GM19455 (cell line): ENCODE data around the gene EHD3.

ENCODE experiments used
- ATAC-seq: cut with Tn5 transposase; IDR thresholded peaks from one replicate; pipeline ENCODE4 v1.9.1; 2021; ENCODE audit not compliant: unreplicated experiment

The EHD3 gene

DNA sequence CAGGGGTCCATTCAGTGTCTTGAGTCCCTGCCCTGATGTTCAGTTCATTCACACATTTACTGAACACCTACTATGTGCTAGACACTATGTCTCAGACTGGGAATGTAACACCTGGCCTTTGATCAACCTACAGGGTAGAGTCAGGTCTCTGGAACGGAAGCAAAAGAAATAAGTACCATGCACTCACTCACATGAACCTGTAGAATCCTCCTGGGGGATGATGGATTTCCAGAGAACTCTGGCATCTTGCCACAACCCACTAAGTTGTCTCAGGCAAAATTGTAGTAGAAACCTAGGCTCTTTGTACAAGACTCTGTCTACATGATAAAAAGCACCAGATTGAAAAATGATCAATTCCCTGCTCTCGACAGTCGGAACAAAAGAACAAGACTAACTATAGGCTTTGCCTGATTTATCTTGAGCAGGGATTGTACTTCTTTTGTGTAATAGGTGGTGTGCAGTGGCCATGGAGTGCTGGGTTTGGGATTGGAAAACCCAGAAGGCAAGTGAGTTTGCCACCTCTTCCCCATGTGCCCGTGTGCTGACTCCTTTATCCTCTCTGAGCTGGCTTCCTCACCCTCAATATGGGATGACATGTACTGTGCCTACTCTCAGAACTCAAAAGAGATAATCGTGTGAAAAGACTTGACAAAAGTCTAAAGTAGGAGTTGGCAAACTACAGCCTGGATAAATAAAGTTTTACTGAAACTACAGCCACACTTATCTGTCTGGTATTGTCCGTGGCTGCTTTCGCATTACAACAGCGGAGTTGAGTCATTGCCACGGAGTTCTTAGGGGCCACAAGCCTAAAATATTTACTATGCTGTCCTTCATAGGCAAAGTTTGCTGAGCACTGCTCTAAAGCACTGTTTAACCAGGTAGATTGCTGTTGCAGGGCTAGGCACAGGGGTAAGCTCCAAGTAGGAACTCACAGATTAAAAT, 21.0 kb upstream of the EHD3 start:
- ATAC-seq: no peak

DNA sequence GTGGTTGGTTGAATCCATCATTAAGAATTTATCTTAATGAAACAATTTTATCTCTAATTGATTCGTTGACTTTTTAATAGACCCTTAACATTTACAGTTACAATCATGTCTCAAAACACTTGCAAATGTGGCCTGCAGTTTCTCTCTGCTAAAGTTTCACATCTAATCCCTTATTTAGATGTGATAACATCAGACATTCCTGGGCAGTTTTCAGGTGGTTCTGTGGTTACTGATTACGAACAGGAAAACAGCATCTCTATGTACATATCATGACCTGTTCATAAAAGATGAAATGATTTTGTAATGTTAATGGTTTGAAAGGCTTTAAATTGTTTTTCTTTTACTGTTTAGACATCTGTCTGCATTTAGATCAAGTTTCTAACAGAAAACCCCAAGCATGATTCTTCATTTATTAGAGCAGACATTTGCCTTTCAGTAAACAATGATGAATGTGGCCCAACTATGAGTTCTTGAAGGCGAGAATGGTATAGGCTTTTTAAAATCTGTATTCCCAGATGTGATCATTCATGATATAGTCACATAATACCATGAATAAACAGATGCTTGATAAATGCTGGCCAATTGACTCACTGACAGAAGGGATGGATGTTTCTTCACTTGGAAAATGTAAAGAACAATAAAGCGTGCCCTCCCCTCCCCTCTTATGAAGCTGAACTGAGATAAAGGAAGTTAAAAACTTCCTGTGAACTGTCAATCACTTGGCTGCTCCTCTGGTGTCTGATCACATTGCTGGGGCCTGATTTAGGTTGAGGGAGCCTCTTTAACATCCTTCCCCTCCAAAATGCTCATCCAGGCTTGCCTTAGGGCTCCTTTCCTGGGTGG, 20.1 kb upstream of the EHD3 start:
- ATAC-seq: no peak

DNA sequence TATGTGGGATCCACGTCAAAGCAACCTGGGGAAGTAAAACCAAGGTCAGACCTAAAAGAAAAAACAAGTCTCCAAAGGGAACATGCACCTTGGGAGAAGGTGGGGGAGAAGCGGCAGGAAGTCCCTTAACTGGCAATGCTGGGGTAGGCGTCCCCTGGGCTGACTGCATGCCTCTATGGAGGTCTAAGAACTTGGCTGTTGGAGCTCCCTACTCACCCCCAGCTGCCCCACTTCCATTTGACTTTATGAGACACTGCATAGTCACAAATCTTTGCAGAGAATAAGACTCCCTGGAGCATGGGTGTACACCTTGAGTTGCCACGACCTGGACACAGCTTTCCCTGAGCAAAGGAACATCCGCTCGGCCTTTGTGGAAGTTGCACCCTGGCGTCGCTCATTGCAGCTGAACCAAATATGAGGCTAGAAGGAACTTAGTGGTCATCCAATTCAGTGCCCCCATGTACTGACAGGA, 19.5 kb upstream of the EHD3 start:
- no peak for ATAC-seq

DNA sequence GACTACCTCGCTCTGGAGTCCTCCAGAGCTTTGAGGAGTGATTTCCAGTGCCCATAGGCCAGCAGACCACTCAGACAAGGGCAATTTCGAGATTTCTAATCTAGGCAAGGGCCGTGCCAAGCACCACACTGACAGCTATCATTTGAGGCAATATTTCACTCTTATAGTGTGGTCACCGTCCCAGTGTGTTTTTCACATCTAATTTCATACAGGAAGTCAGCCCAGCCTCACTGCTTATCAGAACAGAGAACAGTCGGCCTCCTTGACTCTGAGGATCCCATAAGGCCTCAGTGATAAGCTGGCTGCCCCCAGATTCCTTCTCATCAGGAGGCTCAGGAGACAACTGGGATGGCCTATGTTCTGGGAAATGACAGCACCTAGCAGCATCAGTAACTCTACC, 17.2 kb upstream of the EHD3 start:
- peak; percentile 65 for ATAC-seq

DNA sequence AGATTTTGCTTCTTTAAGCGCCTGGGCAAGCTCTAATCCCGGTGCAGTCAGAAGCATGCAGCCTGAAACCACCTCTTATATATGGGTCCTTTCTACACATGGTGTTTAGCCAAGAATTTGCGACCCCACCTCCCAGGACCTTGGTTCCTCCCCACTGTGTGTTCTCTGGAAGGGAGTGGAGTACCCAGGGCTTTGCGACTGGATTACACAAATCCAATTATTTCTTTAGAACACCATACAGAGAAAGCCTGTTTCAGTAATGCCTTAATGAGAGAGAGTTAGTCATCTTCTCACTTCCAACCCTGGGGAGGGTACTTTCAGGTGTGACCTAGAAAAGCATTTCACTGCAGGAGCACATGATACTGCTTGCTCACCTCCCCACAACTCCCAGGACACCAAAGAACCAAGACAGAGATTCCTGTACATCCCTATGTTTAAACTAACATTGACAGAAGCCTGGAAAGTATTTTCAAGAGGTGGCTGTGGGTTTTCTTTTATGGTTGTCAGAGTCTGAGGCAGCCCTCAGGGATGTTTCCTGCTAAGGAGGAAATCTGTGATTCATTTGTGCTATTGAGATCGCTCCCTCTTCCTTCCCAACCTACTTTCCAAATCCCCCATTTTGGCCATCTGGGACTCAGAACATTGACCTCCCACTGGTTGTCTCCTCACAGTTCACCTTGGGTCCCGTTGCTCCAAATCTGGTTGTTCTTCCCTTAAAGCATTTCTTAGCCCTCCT, 16.3 kb upstream of the EHD3 start, which contains the start of gene CAPN14:
Gene CAPN14, minus strand, starts transcription at position 51 of the 736 bp plus-strand sequence. CDS start 12,068 bp downstream, outside the sequence.
- ATAC-seq: no peak

DNA sequence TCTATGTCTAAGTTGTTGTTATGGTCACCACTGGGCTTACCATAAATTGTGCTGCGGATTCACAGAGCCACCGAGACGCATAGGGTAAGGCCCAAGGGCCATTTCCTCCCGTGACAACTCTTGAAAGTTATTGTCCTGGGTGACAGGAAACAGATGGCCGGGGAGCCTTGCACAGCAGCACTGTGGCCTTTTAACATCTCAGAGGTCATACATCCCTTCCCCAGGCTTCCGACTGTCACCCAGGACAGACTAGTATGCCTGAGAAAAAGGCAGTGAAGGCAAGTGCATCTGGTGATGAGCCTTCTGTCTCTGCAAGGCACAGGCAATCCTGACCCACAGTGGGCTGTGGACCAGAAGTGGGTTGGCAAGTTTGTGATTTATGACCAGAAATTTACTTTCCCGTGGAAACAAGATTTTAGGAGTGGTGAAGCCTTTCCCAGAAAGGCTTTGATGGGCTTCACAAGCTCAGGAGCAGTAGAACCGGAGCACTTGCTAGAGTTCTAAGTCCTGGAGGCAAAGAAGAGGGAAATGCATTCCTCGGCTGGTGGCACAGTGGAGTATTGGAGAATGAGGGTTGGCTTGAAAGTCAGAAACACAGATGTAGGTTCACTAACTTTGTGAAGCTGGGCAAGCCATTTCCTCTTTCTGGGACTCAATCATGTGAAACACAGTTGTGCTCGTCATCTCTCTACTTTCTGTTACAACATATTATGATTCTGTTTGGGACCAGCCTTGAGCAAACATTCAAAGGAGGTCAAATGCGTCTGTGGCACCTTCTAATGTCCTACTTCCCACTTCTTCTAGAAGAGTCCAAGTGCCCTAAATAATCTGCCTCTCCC, 14.6 kb upstream of the EHD3 start:
- ATAC-seq: peak; percentile 69

DNA sequence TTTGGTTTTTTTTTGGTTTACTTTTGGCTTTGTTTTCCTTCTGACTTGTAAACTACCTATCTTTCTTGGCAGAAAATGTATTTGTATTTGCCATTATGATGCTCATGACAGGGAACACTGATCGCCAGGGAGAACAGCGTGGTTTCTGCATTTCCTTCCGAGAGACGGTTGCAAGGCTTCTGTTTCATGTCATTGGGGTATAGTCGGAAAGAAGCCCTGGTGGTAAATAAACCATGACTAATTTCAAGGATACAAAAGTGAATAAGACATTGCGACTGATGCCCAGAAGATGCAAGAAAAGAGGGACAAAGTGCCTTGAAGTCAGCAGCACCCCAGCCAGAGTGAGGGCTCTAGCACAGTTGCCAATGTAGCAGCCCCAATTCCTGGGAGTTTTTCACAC, 12.4 kb upstream of the EHD3 start:
- no peak for ATAC-seq

DNA sequence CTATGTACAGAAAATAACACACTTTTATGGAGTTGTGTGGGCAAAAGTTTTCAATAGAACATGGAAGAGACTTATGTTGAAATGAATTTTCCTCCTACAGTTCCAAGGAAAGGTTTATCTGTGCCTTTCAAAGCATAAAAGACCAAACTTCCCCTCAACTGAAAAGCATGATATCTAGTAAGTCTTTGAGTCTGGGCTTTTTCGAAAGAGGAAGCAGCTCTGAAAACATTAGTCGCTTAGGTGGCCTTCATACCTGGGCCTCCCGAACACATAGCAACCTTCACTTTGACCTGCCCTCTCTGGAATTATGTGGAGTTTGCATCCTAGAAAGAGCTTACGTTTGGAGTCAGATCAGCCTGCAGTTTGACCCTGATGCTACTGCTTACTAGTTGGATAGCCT, 11.9 kb upstream of the EHD3 start:
- no peak for ATAC-seq

DNA sequence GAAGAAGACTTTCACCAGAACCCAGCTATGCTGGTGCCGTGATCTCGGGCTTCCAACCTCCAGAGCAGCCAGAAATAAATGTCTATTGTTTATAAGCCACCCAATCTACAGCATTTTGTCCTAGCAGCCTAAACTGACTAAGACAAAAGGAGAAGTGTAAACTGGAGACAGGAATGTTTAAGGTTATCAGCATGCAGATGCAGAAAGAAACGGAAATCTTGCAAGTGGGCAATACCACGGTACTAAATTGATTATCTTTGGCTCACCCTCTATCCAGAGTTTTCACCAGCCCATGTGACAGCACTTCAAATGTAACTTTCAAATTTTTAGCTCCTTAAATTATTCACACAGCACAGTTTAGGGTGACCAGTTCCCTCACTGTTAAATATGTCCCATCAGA, 10.9 kb upstream of the EHD3 start:
- ATAC-seq: no peak

DNA sequence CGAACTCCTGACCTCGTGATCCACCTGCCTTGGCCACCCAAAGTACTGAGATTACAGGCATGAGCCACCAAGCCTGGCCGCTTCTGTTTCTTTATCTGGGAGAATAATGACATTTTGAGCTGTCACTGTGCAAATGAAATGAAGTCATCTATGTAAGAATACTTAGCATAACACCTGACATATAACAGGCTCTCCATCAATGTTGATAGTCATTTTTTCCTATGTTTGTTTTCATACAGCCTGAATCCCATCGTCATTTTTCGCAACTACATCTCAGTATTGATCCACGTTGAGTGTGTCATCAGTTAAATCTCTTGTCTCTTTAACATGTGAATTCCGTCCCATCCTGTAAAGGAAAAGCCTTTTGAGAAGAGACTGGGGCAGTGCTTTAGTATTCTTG, 10.2 kb upstream of the EHD3 start:
- no peak for ATAC-seq

DNA sequence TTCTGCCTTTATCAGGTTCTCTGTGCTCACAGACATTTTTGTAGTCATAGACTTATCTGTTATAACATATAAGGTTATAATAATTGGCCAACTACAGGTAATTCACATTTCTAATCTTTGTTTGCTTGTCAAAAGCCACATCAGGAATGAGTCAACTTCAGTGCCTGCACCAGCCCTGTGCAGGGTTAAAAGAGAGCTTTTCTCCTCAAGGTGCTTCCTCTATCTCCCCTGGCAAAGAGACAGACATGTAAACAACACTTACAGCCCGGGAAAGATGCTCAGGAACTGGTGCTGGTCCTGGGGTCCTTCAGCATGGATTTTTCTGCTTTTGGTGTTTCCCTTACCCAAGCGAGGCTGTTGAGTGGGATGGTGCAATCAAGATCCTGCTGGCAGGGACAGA, 7.7 kb upstream of the EHD3 start:
- no peak for ATAC-seq

DNA sequence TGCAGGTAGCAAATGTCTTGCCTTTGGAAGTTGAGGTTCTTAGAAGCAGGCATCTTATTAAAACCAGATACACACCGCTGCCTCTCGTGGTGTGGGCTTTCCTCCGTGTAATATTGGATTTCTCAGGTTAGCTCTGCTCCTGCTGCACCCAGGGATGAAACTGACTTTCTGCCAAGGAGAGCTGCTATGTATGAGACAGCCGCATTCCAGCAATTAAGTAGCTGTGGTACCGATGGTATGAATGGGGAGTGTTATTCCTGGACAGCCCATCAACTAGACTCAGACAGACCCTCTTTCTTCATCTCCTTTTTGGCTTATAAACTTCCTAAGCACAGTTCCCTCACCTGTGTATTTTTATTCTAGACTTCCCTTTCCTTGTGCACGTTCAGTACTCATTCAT, 6.8 kb upstream of the EHD3 start:
- no peak for ATAC-seq

DNA sequence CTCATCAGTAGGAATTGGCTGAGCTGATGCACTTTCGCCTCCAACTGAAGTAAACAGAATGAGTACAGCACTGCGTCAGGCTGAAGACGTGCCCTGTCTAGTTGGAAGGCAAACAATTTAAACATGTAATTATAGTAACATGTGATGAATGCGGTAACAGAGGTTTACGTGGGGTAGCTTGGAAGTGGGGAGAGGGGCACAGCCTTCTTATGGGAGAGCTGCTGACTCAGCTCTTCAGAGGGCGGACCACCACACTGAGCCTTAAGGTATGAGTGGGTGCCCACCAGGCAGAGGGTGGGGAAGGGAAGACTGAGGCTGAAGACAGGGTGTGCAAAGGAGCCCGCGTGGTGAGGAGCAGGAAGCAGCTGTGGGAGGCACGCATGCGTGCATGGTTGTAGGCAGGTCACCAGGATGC, 6.2 kb upstream of the EHD3 start:
- ATAC-seq: no peak

DNA sequence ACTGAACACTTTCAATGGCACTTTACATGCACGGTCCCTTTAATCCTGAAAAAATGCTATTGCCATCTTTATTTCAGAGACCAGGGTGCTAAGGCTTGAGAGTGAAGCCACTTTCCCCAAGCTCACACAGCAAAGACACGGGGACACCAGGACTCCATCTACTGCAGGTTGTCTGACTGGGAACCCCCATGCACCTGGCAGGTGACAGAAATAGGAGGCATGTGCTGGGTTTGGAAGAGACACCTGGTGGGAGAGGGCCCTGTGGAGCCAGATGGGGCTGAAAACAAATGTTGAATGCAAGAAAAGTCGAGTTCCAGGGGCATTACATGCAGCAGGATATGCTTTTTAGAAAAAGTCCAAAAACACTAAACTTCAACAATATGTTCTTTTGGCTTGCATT, 5.2 kb upstream of the EHD3 start:
- no peak for ATAC-seq

DNA sequence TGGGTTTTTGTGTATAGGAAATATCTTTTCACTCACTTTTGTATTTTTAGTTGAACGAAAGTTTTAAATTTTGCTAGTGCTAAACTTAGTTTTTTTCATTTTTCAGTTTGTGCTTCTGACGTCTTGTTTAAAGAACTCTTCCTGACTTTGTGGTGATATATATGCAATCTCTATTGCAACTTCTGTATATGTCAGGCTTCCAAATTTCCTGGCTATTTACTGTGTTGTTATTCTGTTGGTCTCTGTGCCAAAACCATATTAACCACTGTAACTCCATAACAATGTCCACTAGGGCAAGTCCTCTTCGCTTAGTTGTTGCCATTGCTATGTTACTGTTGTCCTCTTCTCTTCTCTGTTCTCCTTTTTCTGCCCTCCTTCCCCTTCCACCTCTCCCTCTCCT, 3.2 kb upstream of the EHD3 start:
- ATAC-seq: no peak

DNA sequence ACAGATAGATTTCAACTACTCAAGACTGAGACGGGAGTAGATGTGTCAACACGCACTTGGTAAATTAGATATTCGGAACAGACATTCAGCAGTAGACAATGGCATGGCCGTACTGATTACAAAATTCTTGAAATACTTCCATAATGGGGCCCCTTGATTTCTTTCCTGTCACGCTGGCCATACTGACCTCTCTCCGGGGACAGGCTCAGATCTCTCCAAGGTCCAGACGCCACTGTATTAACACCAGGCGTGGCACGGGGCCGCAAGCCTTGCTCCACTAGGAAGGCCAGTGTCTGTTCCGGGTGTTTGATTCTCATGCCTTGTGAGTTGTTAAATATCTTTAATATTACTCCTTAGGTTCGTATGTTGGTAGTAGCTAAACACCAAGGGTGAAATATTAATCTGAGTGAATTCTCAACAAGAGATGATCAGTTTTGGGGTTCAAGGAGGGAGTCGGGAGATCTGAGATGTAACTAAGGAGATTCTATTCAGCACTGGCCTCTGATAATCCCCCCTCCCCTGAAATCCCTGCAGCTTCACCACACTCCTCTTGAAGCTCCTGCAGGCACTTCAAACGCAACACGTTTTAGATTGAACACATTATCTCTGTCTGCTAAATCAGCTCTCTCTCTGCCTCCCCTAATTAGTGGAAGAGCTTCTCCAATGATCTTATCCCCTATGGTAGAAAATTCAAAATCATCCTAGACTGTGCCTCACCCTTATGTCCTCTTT, 2.2 kb upstream of the EHD3 start:
- ATAC-seq: no peak

DNA sequence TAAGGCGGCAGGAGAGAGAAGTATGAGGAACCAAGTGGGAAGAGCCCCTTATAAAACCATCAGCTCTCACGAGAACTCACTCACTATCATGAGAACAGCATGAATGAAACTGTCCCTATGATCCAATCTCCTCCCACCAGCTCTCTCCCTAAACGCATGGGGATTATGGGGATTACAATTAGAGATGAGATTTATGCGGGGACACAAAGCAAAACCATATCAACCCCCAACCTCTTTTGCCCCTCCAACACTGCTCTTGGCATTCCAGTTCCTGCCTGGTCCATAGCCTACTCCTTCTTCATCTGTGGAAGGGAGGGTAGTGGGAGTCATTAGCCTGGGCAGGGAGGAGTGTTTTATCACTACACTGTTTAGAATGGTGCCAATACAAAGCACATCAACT, 1.4 kb upstream of the EHD3 start:
- no peak for ATAC-seq

DNA sequence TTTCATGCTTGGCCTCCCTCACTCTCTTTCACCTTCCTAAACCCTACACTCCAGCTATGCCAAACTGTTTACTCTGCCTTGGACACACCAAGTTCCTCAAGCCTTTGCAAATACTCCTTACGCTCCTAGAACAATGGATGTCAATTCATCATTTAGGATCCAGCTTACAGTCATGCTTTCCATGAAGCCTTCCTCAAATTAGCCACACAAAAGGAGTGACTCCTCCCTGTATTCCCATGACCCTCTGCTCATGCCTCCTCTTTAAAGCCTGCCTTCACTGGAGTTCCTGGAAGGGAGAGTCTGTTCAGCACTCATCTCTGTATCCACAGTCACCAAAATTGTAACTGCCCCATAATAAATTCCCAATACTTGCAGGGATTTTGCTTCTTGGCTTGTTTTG, 721 bp upstream of the EHD3 start:
- ATAC-seq: no peak

DNA sequence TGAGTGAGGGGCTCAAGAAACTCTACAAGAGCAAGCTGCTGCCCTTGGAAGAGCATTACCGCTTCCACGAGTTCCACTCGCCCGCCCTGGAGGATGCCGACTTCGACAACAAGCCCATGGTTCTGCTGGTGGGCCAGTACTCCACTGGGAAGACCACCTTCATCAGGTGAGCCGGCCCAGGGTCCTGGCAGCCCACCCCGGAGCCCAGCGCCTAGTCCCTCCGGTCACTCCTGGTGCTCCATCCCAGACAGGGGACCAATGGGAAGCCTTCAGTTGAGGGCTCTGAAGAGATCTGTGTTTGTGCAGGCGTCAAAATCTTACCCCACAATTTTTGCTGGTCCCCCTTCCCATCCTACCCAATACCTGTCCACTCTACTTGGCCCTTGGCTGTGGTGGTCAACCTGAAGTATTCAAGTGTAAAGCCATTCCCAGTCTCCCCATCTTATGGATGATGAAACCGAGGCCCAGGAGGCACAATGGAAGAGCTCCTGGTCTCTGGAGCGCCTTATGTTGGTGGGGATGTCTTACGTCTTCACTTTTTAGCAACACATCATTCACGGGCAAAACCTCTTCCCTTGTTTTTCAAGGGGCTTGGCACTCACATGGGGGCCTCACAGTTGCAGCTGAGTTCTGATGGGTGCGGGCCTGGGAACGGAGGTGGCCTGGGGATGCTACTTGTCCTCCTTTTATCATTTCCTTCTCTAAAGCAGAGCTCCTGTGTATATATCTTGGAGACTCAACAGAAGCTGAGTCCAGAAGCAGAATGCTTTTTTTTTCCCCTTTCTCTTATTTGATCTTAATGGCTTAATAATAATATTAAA, 941 bp downstream of the EHD3 start:
- no peak for ATAC-seq
